OCI-LY3 (cell line): ENCODE measurements around the gene ZFAND2A.

Experiments
- H2AFZ ChIP-seq: fragments of 200-600, 300-600 bp; shearing (Covaris generic); 2 replicates; pipeline ENCODE4 v1.6.0; 2014; ENCODE audit warnings: antibody characterized with exemption, low read depth, low read length
- H3K27ac ChIP-seq: fragments of 200-600, 300-600 bp; sonication (generic); 2 replicates; pipeline ENCODE4 v1.5.1; 2014; ENCODE audit warnings: mild to moderate bottlenecking, low read length, moderate library complexity, mixed read lengths
- H3K27me3 ChIP-seq: fragments of 200-600, 300-600 bp; sonication (generic); 2 replicates; pipeline ENCODE4 v1.6.1; 2014; ENCODE audit warnings: low read depth, low read length, mixed read lengths
- H3K36me3 ChIP-seq: fragments of 200-600, 300-600 bp; sonication (generic); replicated peaks from 2 replicates; pipeline ENCODE3; 2014; ENCODE audit warnings: low read depth, low read length, mixed read lengths
- H3K4me1 ChIP-seq: fragments of 300-600, 200-600 bp; sonication (generic); 2 replicates; pipeline ENCODE4 v1.6.1; 2014; ENCODE audit warnings: low read length, mixed read lengths
- H3K4me2 ChIP-seq: fragments of 200-600, 300-600 bp; sonication (generic); 2 replicates; pipeline ENCODE4 v1.6.1; 2014; ENCODE audit warnings: low read length, mixed read lengths
- H3K4me3 ChIP-seq: fragments of 300-600, 200-600 bp; sonication (generic); 2 replicates; pipeline ENCODE4 v1.5.1; 2014; ENCODE audit warnings: antibody characterized with exemption, mild to moderate bottlenecking, low read length, moderate library complexity
- H3K79me2 ChIP-seq: fragments of 300-600, 200-600 bp; shearing (Covaris generic); 2 replicates; pipeline ENCODE4 v1.6.1; 2014; ENCODE audit warnings: mild to moderate bottlenecking, low read length, mixed read lengths
- H3K9ac ChIP-seq: fragments of 300-600, 200-600 bp; shearing (Covaris generic); 2 replicates; pipeline ENCODE4 v1.6.0; 2014; ENCODE audit warnings: mild to moderate bottlenecking, low read length, moderate library complexity
- H3K9me3 ChIP-seq: fragments of 200-600, 300-600 bp; shearing (Covaris generic); 2 replicates; pipeline ENCODE4 v1.6.1; 2014; ENCODE audit warnings: low read length, mixed read lengths; ENCODE audit not compliant: insufficient read depth
- H4K20me1 ChIP-seq: fragments of 200-600, 300-600 bp; sonication (generic); 2 replicates; pipeline ENCODE4 v1.6.1; 2016; ENCODE audit warnings: low read length, mixed read lengths; ENCODE audit not compliant: insufficient read depth
- EZH2phosphoT487 ChIP-seq: fragments of 200-600 bp; shearing (Covaris generic); IDR thresholded peaks from 2 replicates; pipeline ENCODE4 v1.6.1; 2018; ENCODE audit warnings: antibody characterized with exemption, mixed run types, low read depth
- TF ChIP-seq, protein P1 (sequence below): fragments of 200-600, 300-600 bp; sonication (generic); IDR thresholded peaks from 2 replicates; pipeline ENCODE4 v1.5.1; 2014; ENCODE audit warnings: antibody characterized with exemption, low read length, low read depth

Gene ZFAND2A

DNA sequence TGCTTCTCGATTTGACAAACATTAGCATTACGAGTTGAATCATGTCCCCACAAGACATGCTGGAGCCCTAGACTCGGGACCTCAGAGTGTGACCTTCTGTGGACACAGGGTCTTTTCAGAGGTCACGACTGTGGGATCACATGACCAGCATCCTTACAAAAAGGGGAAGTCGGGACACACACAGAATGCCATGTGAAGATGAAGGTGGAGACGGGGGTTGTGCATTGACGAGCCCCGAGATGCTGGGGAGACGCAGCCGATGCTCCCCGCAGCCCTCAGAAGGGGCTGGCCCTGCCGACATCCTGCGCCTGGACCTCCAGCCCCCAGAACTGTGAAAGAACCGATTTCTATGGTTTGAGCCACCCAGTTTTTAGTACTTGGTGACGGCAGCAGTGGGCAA, 7.5 kb downstream of the ZFAND2A start:
- Histone ChIP-seq H4K20me1 (no peaks in the 10 kb centered on the region), H3K79me2 (no peaks in the 10 kb centered on the region), H3K27ac (no peak overlapping the region), H3K4me1 (peaks cover 8% of the 10 kb centered on the region), H3K9ac (no peak overlapping the region), H3K4me2 (no peak overlapping the region), H3K9me3 (no peaks in the 10 kb centered on the region), H3K27me3 (no peaks in the 10 kb centered on the region), H2AFZ (no peak overlapping the region), H3K36me3 (no peaks in the 10 kb centered on the region), H3K4me3 (no peak overlapping the region)
- TF ChIP-seq, protein P1, sequence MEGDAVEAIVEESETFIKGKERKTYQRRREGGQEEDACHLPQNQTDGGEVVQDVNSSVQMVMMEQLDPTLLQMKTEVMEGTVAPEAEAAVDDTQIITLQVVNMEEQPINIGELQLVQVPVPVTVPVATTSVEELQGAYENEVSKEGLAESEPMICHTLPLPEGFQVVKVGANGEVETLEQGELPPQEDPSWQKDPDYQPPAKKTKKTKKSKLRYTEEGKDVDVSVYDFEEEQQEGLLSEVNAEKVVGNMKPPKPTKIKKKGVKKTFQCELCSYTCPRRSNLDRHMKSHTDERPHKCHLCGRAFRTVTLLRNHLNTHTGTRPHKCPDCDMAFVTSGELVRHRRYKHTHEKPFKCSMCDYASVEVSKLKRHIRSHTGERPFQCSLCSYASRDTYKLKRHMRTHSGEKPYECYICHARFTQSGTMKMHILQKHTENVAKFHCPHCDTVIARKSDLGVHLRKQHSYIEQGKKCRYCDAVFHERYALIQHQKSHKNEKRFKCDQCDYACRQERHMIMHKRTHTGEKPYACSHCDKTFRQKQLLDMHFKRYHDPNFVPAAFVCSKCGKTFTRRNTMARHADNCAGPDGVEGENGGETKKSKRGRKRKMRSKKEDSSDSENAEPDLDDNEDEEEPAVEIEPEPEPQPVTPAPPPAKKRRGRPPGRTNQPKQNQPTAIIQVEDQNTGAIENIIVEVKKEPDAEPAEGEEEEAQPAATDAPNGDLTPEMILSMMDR: no peak
- TF ChIP-seq EZH2phosphoT487: no peak

DNA sequence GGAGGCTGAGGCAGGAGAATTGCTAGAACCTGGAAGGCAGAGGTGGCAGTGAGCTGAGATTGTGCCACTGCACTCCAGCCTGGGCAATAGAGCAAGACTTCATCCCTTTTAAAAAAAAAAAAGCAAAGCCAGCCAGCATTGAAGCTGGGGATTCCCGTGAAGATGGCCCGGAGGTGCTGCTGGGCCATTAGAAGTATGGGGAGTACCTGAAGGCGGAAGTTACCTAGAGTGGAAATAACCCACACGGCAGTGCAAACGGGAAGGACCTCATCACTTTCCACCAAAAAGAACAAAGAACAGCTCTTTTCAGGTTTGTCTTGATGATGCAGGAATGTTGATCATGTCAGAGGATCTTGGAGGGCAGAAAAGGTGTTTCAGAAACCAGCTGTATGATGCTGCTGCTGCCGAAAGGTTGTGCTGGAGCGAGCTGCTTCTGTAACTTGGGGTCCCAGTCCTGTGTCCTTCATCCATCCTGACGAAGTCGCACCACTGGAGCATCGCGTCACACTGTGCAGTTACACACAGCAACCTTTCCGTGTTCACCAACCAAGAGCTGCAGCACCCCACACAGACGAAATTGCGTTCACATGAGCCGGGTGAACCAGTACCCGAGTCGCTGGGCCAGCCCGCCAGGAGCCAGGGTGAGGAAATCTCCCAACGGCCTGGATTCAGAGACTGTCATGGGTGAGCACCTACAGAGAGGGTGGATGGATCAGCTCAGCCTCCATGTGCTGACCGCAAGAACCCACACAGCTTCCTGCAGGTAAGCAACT, 8.2 kb downstream of the ZFAND2A start:
- Histone ChIP-seq H3K9me3 (no peaks in the 10 kb centered on the region), H3K27me3 (no peaks in the 10 kb centered on the region), H3K79me2 (no peaks in the 10 kb centered on the region), H3K4me2 (no peak overlapping the region), H3K4me1 (peaks cover 8% of the 10 kb centered on the region), H3K27ac (no peak overlapping the region), H3K9ac (no peak overlapping the region), H2AFZ (no peak overlapping the region), H3K36me3 (no peaks in the 10 kb centered on the region), H3K4me3 (no peak overlapping the region), H4K20me1 (no peaks in the 10 kb centered on the region)
- TF ChIP-seq, protein P1: no peak
- no peak for TF ChIP-seq EZH2phosphoT487

DNA sequence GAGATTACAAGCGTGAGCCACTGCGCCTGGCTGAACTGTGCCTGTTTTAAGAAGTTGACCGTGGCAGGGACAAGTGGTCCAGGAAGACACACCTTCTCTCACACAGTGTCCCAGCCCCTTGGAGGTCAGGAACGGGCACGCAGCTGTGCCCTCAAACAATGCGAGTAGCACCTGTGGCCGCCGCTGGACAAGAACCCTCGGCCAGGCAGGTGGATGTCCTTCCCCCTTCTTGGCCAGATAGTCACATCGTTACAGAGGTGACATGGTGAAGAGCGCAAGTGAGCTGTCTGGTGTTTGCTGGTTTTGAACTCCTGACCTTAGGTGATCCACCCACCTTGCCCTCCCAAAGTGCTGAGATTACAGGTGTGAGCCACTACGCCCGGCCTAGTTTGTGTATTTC, 8.8 kb downstream of the ZFAND2A start:
- H3K9me3 ChIP-seq: no peaks in the 10 kb centered on the region
- no peak overlapping the region for H3K9ac ChIP-seq
- TF ChIP-seq, protein P1: no peak
- TF ChIP-seq EZH2phosphoT487: no peak
- H3K36me3 ChIP-seq: no peaks in the 10 kb centered on the region
- H3K4me2 ChIP-seq: no peak overlapping the region
- peaks cover 8% of the 10 kb centered on the region for H3K4me1 ChIP-seq
- no peak overlapping the region for H3K27ac ChIP-seq
- no peaks in the 10 kb centered on the region for H4K20me1 ChIP-seq
- H2AFZ ChIP-seq: no peak overlapping the region
- H3K4me3 ChIP-seq: no peak overlapping the region
- no peaks in the 10 kb centered on the region for H3K79me2 ChIP-seq
- H3K27me3 ChIP-seq: no peaks in the 10 kb centered on the region

DNA sequence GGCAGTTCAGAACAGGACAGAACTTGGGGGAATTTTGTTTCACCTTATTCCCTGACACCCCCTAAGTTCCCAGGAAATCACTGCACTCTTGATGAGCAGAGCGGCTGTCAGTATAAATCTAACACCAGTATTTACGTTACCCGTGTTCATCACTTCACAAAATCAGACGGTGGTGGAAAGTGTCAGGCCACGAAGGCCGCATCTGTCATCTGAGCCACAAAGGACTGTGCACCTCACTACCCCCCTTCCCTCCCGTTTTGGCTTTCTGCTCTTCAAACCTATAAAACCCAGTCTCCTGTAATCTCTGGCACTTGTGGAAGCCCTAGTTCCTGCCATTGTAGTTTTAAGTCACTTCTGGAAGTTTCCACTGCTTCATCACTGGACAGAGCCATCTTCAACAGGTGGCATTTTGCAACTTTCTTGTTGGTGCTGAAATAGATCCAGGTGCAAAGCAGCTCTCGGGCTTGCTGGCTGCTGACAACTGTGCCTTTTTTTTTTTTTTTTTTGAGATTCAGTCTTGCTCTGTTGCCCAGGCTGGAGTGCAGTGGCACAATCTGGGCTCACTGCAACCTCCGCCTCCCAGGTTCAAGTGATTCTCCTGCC, 9.5 kb downstream of the ZFAND2A start:
- no peak for TF ChIP-seq EZH2phosphoT487
- TF ChIP-seq, protein P1: no peak
- Histone ChIP-seq H3K4me1 (peaks cover 8% of the 10 kb centered on the region), H3K4me3 (no peak overlapping the region), H4K20me1 (no peaks in the 10 kb centered on the region), H3K27ac (no peak overlapping the region), H3K36me3 (no peaks in the 10 kb centered on the region), H3K4me2 (no peak overlapping the region), H2AFZ (no peak overlapping the region), H3K9ac (no peak overlapping the region), H3K9me3 (no peaks in the 10 kb centered on the region), H3K79me2 (no peaks in the 10 kb centered on the region), H3K27me3 (no peaks in the 10 kb centered on the region)
